Esophagus muscularis mucosa (tissue), 4 donors: Measurements from ENCODE around the gene B4GALT7.

Experiments used
- EP300 ChIP-seq: sonication (generic); formaldehyde crosslinking; IDR thresholded peaks from one replicate; pipeline ENCODE4 v1.6.1; 2017; ENCODE audit warnings: antibody characterized with exemption
- POLR2A ChIP-seq: fragments of 450-650 bp; IDR thresholded peaks from one replicate; pipeline ENCODE4 v1.6.1; 2017; ENCODE audit warnings: antibody characterized with exemption, moderate library complexity, mild to moderate bottlenecking, low read depth
- POLR2AphosphoS5 ChIP-seq, 2 donors: sonication (generic); formaldehyde crosslinking; IDR thresholded peaks; one replicate each; pipeline ENCODE4 v1.6.1; 2017; ENCODE audit warnings: antibody characterized with exemption in 2 of 2
- TF ChIP-seq, protein P1 (sequence below), 3 experiments: fragments of 200-600 bp in 2 of 3; fragments of 450-650 bp in 1 of 3; sonication (generic) in 2 of 3; IDR thresholded peaks; one replicate each; pipeline ENCODE4 v1.5.1; 2017 to 2019; ENCODE audit warnings: antibody characterized with exemption in 3 of 3, mild to moderate bottlenecking in 2 of 3, moderate library complexity in 1 of 3

GRCh38 chr5:177568326-177568725 is 31.6 kb upstream of the B4GALT7 start:
- TF ChIP-seq, protein P1, sequence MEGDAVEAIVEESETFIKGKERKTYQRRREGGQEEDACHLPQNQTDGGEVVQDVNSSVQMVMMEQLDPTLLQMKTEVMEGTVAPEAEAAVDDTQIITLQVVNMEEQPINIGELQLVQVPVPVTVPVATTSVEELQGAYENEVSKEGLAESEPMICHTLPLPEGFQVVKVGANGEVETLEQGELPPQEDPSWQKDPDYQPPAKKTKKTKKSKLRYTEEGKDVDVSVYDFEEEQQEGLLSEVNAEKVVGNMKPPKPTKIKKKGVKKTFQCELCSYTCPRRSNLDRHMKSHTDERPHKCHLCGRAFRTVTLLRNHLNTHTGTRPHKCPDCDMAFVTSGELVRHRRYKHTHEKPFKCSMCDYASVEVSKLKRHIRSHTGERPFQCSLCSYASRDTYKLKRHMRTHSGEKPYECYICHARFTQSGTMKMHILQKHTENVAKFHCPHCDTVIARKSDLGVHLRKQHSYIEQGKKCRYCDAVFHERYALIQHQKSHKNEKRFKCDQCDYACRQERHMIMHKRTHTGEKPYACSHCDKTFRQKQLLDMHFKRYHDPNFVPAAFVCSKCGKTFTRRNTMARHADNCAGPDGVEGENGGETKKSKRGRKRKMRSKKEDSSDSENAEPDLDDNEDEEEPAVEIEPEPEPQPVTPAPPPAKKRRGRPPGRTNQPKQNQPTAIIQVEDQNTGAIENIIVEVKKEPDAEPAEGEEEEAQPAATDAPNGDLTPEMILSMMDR (IDR thresholded peaks at IDR 0.05) = no peak
- TF ChIP-seq POLR2A (no peak), POLR2AphosphoS5 (IDR thresholded peaks at IDR 0.05) (no peak), EP300 (no peak)
